HG03342 (cell line): Measurements from ENCODE around the gene BIRC3.

ENCODE experiments used
- ATAC-seq: cut with Tn5 transposase; IDR thresholded peaks from one replicate; pipeline ENCODE4 v1.9.1; 2021; ENCODE audit warnings: mild to moderate bottlenecking, moderate library complexity; ENCODE audit not compliant: unreplicated experiment

Gene BIRC3

GRCh38 chr11:102317099-102317767, at the start of gene BIRC3:
Gene BIRC3 (plus strand): TSS chr11:102317484. CDS start chr11:102324510, 7,026 bp downstream.
- ATAC-seq, result peak; percentile 84

- ATAC-seq, result no peak
Observed at GRCh38 chr11:102267609-102268008, 49.7 kb upstream of the BIRC3 start.

GRCh38 chr11:102268083-102268984, 49.0 kb upstream of the BIRC3 start:
- peak; percentile 99 for ATAC-seq

GRCh38 chr11:102268985-102269470, 48.3 kb upstream of the BIRC3 start:
- ATAC-seq, result no peak

GRCh38 chr11:102269927-102270326, 47.4 kb upstream of the BIRC3 start:
- no peak for ATAC-seq

- ATAC-seq, result no peak
Observed at GRCh38 chr11:102272047-102272824, 45.0 kb upstream of the BIRC3 start.

GRCh38 chr11:102274628-102275027, 42.7 kb upstream of the BIRC3 start:
- ATAC-seq, result no peak

- ATAC-seq, result no peak
Observed at GRCh38 chr11:102276362-102276761, 40.9 kb upstream of the BIRC3 start.

- no peak for ATAC-seq
Observed at GRCh38 chr11:102276783-102277182, 40.5 kb upstream of the BIRC3 start.

- peak; percentile 91 for ATAC-seq
Observed at GRCh38 chr11:102279641-102280170, 37.6 kb upstream of the BIRC3 start.

GRCh38 chr11:102280245-102280833, 36.9 kb upstream of the BIRC3 start:
- ATAC-seq, result no peak

GRCh38 chr11:102283116-102283485, 34.2 kb upstream of the BIRC3 start:
- ATAC-seq, result no peak

GRCh38 chr11:102284008-102284407, 33.3 kb upstream of the BIRC3 start:
- no peak for ATAC-seq

- no peak for ATAC-seq
Observed at GRCh38 chr11:102286292-102286691, 31.0 kb upstream of the BIRC3 start.

GRCh38 chr11:102287964-102288724, 29.1 kb upstream of the BIRC3 start:
- peak; percentile 91 for ATAC-seq

GRCh38 chr11:102288725-102289083, 28.6 kb upstream of the BIRC3 start:
- no peak for ATAC-seq

GRCh38 chr11:102289592-102289991, 27.7 kb upstream of the BIRC3 start:
- ATAC-seq, result no peak

GRCh38 chr11:102291831-102292230, 25.5 kb upstream of the BIRC3 start:
- no peak for ATAC-seq

GRCh38 chr11:102292933-102293332, 24.4 kb upstream of the BIRC3 start:
- ATAC-seq, result no peak
